GM23248 (cell line): ENCODE data around the gene TLR8. TPM values are rescaled to one million over a fixed set of nuclear protein-coding genes. Genes with fewer than 3 reads are reported as not detected.

Experiments used
- DNase-seq: peaks from one replicate; pipeline ENCODE4 v3.0.0-alpha.2; 2015
- H2AFZ ChIP-seq: fragments of 200-600 bp; sonication (generic); 2 replicates; pipeline ENCODE4 v1.6.1; 2016; ENCODE audit warnings: antibody characterized with exemption
- H3F3A ChIP-seq: fragments of 200-600 bp; sonication (generic); 2 replicates; pipeline ENCODE4 v1.6.1; 2016; ENCODE audit warnings: mild to moderate bottlenecking, antibody characterized with exemption, mixed run types; ENCODE audit not compliant: insufficient read depth
- H3K27ac ChIP-seq: fragments of 200-600 bp; sonication (generic); 2 replicates; pipeline ENCODE4 v1.5.1; 2016; ENCODE audit warnings: mild to moderate bottlenecking
- H3K27me3 ChIP-seq: fragments of 200-600 bp; sonication (generic); replicated peaks from 2 replicates; pipeline ENCODE4 v1.6.1; 2016; ENCODE audit warnings: mild to moderate bottlenecking; ENCODE audit not compliant: insufficient read depth
- H3K36me3 ChIP-seq: fragments of 200-600 bp; sonication (generic); 2 replicates; pipeline ENCODE4 v1.6.1; 2016; ENCODE audit warnings: low read depth, mild to moderate bottlenecking
- H3K4me1 ChIP-seq: fragments of 200-600 bp; sonication (generic); 2 replicates; pipeline ENCODE4 v1.6.1; 2016; ENCODE audit warnings: mild to moderate bottlenecking; ENCODE audit not compliant: insufficient read depth
- H3K4me2 ChIP-seq: fragments of 200-600 bp; sonication (generic); one replicate; pipeline ENCODE4 v1.6.1; 2016; ENCODE audit warnings: mild to moderate bottlenecking; ENCODE audit not compliant: unreplicated experiment
- H3K4me3 ChIP-seq: fragments of 200-600 bp; sonication (generic); 2 replicates; pipeline ENCODE4 v1.5.1; 2016; ENCODE audit warnings: mild to moderate bottlenecking
- H3K79me2 ChIP-seq: fragments of 200-600 bp; sonication (generic); 2 replicates; pipeline ENCODE4 v1.6.1; 2016; ENCODE audit warnings: mild to moderate bottlenecking; ENCODE audit not compliant: insufficient read depth
- H3K9ac ChIP-seq: fragments of 200-600 bp; sonication (generic); 2 replicates; pipeline ENCODE4 v1.6.1; 2016; ENCODE audit warnings: mild to moderate bottlenecking
- H3K9me2 ChIP-seq: fragments of 200-600 bp; sonication (generic); 2 replicates; pipeline ENCODE4 v1.6.1; 2016; ENCODE audit warnings: mixed run types, mild to moderate bottlenecking, moderate library complexity; ENCODE audit not compliant: insufficient read depth
- H3K9me3 ChIP-seq: fragments of 200-600 bp; sonication (generic); one replicate; pipeline ENCODE4 v1.6.1; 2017; ENCODE audit warnings: low read depth
- H4K20me1 ChIP-seq: fragments of 200-600 bp; sonication (generic); 2 replicates; pipeline ENCODE4 v1.6.0; 2016; ENCODE audit not compliant: insufficient read depth
- EZH2 ChIP-seq: fragments of 200-600 bp; sonication (generic); IDR thresholded peaks from 2 replicates; pipeline ENCODE4 v1.6.1; 2018; ENCODE audit warnings: antibody characterized with exemption, mild to moderate bottlenecking; ENCODE audit not compliant: insufficient read depth, poor library complexity, severe bottlenecking
- EZH2phosphoT487 ChIP-seq: fragments of 200-600 bp; sonication (generic); IDR thresholded peaks from 2 replicates; pipeline ENCODE4 v1.6.1; 2018; ENCODE audit warnings: antibody characterized with exemption, moderate library complexity, mild to moderate bottlenecking, low read depth; ENCODE audit not compliant: insufficient read depth
- WGBS, 2 experiments: methylation state at CpG; one replicate each; pipeline ENCODE4 v1.1.6; 2015 to 2017; ENCODE audit warnings: low lambda C conversion rate in 2 of 2, low coverage in 1 of 2; ENCODE audit errors: missing lambda C conversion rate in 2 of 2; 5-methylcytosine and 5-hydroxymethylcytosine counted together
- in situ Hi-C: fragments of 300-500 bp; cut with MboI; formaldehyde crosslinking; loops from 2 replicates; pipeline ENCODE4 v1.15.0; 2020
- polyA plus RNA-seq: library from polyadenylated mRNA; unstranded; fragments of >200 nt; fragmentation: Nextera tagmentation; extraction: Ambion mirVana; gene quantifications from 2 replicates; pipeline ENCODE4 v1.2.1, GENCODE V29; 2016
- total RNA-seq: library from RNA; depleted of rRNA; stranded (reverse); fragments of >200 nt; shearing (Covaris generic); gene quantifications from 2 replicates; pipeline ENCODE4 v1.2.3, GENCODE V29; 2014

Gene TLR8
- total and polyA plus RNA-seq, 2 experiments from 2014 or later, result not detected

DNA sequence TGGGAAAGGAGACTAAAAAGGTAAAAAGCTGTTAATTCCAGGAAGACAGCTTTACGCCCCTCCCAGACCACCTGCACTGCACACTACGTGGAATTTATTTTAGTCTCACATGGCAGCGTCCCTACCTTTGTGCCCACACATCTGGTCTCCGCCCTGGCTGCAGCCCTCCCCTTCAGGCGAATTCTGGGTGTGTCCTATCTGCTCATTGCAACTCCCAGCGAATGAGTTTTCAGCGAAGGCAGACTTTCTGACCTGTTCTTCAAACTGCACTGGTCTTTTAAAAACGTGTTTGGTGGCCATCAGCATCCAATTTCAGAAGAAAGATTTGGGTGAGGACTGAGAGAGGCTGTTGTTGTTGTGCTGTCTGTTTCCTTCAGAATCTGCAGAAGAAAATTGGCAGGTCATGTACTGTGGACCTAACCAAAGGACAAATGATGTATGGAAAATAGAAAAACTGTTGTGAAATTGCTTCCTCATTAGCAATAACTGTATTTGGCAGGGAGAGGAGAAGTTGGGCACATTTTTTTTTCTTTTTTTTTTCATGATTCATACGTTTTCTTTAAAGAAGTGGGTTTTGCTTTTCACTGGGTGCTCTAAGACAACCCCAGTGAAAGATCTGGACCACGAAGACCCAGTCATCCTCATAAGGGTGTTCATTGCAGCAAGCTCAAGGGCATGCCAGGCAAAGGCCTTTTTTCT, 4.2 kb downstream of the TLR8 start:
- Histone ChIP-seq H2AFZ (no peak overlapping the region), H3K36me3 (no peaks in the 10 kb centered on the region), H3K4me2 (no peak overlapping the region), H3K9me2 (no peaks in the 10 kb centered on the region), H3K9ac (no peak overlapping the region), H3K27ac (no peak overlapping the region), H3F3A (no peaks in the 10 kb centered on the region), H3K4me1 (no peaks in the 10 kb centered on the region), H3K9me3 (no peaks in the 10 kb centered on the region), H3K4me3 (no peak overlapping the region), H4K20me1 (no peaks in the 10 kb centered on the region), H3K79me2 (no peaks in the 10 kb centered on the region), H3K27me3 (no peaks in the 10 kb centered on the region)
- WGBS, 2 experiments, result 28 to 39% methylated on average over 10 of the region's 10 CpGs
- in situ Hi-C loops, result loop anchor here (25.0 kb wide), 1 partner anchor 1127 kb away; the partner anchor contains the start of gene GEMIN8
- TF ChIP-seq EZH2phosphoT487 (no peak), EZH2 (no peak)
- DNase-seq, result no peak

DNA sequence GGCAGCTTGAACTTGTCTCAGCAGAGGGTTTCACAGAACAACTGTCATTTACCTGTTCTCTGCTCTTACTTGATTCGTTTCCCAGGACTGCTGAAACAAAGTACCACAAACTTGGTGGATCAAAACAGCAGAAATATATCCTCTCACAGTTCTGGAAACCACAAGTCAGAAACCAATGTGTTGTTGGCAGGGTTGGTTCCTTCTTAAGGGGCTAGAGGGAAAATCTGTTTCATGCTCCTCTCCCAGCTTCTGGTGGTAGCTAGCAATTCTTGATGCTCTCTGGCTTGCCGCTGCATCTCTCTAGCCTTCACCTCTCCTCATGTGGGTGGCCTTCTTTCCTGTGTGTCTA, 4.7 kb downstream of the TLR8 start:
- Histone ChIP-seq H3K36me3 (no peaks in the 10 kb centered on the region), H4K20me1 (no peaks in the 10 kb centered on the region), H3K9me3 (no peaks in the 10 kb centered on the region), H3K9ac (no peak overlapping the region), H3K4me3 (no peak overlapping the region), H3K27ac (no peak overlapping the region), H3F3A (no peaks in the 10 kb centered on the region), H2AFZ (no peak overlapping the region), H3K9me2 (no peaks in the 10 kb centered on the region), H3K4me2 (no peak overlapping the region), H3K79me2 (no peaks in the 10 kb centered on the region), H3K4me1 (no peaks in the 10 kb centered on the region), H3K27me3 (no peaks in the 10 kb centered on the region)
- in situ Hi-C loops, result loop anchor here (25.0 kb wide), 1 partner anchor 1126 kb away; the partner anchor contains the start of gene GEMIN8
- no peak for DNase-seq
- TF ChIP-seq EZH2phosphoT487 (no peak), EZH2 (no peak)
- WGBS, 2 experiments, result 40 to 43% methylated on average over 2 of the region's 2 CpGs

DNA sequence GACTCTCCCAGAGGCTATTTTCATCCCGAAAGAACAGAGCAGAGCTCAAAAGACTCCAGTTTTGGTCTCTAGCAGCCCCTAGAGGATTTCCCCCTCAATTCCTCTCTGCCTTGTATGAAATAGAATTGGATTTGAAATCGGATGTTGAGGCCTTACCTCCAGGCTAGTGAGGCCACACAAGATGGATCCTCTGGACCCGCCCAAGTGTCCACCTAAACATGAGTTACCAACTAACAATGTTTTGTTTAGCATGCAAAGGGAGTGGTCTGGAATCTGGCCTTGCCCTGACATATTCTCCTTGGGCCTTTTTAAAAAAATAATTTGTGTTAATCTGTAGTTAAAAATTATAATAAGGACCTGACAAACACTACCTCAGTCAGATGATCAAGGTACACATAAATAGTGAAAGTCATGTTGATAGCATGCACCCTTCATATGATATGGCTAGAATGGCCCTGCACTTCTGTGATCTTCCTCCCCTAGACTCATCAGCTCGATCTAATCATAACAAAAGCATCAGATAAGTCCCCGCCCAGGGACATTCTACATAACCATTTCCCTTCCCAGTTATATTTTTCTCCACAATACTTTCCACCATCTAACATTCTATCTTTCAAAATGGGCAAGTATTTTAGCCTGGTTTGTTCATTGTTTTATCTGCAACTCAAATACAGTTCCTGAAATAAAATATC, 6.5 kb downstream of the TLR8 start:
- Histone ChIP-seq H3K27ac (no peak overlapping the region), H4K20me1 (no peaks in the 10 kb centered on the region), H3K79me2 (no peaks in the 10 kb centered on the region), H3K9me3 (no peaks in the 10 kb centered on the region), H3K4me1 (no peaks in the 10 kb centered on the region), H3F3A (no peaks in the 10 kb centered on the region), H3K27me3 (no peaks in the 10 kb centered on the region), H3K9ac (no peak overlapping the region), H3K4me3 (no peak overlapping the region), H2AFZ (no peak overlapping the region), H3K36me3 (no peaks in the 10 kb centered on the region), H3K9me2 (no peaks in the 10 kb centered on the region), H3K4me2 (no peak overlapping the region)
- in situ Hi-C loops, result loop anchor here (25.0 kb wide), 1 partner anchor 1124 kb away; the partner anchor contains the start of gene GEMIN8
- DNase-seq, result no peak
- TF ChIP-seq EZH2phosphoT487 (no peak), EZH2 (no peak)
- 47 to 50% methylated on average over 5 of the region's 5 CpGs for WGBS, 2 experiments

DNA sequence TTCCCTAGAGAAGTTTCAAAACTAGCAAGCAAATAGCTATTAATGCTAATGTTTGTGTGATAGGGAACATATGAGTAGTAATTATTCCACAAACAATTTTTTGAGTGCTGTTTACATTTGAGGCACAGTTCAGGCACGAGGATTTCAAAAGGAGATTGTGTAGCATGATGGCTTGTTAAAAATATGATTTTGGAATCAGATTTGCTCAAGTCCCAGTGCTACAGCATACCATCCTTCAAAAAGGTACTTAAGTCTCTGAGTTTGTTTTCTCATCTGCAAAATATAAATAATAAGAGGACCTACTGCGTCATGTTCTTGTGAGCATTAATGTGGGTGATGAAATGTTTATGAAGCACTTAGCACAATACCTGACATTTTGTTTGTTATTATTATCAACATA, 11.3 kb downstream of the TLR8 start:
- 56 to 60% methylated on average over 2 of the region's 2 CpGs for WGBS, 2 experiments
- H3K9me2 ChIP-seq, result no peaks in the 10 kb centered on the region

More for the DNA sequence above, 11.3 kb downstream of the TLR8 start:
- in situ Hi-C loops, result loop anchor here (25.0 kb wide), 1 partner anchor 1120 kb away; the partner anchor contains the start of gene GEMIN8
- H3K9me3 ChIP-seq, result no peaks in the 10 kb centered on the region
- no peak for TF ChIP-seq EZH2
- TF ChIP-seq EZH2phosphoT487, result no peak
- H3K9ac ChIP-seq, result no peak overlapping the region
- no peak overlapping the region for H3K4me3 ChIP-seq
- no peaks in the 10 kb centered on the region for H3K4me1 ChIP-seq
- H3K79me2 ChIP-seq, result no peaks in the 10 kb centered on the region
- no peak overlapping the region for H3K4me2 ChIP-seq
- H3K36me3 ChIP-seq, result no peaks in the 10 kb centered on the region
- H2AFZ ChIP-seq, result no peak overlapping the region
- no peaks in the 10 kb centered on the region for H3F3A ChIP-seq
- no peak overlapping the region for H3K27ac ChIP-seq
- H3K27me3 ChIP-seq, result no peaks in the 10 kb centered on the region
- DNase-seq, result no peak
- H4K20me1 ChIP-seq, result no peaks in the 10 kb centered on the region
